HEK293T (cell line): ENCODE measurements around the gene RBM44.
"Not testable (repeated sequence)": the region's sequence is repeated elsewhere in the genome, so short reads cannot be mapped to it uniquely, and the experiment has no call there.

ENCODE experiments used
- BHLHE40 ChIP-seq: fragments of 450-650 bp; IDR thresholded peaks from 2 replicates; pipeline ENCODE4 v1.6.1; 2016; ENCODE audit warnings: mild to moderate bottlenecking, moderate library complexity, borderline replicate concordance
- CTBP1 ChIP-seq: fragments of 450-650 bp; IDR thresholded peaks from 2 replicates; pipeline ENCODE4 v1.6.1; 2016; ENCODE audit warnings: borderline replicate concordance
- ELF4 ChIP-seq: fragments of 450-650 bp; IDR thresholded peaks from 2 replicates; pipeline ENCODE4 v1.6.1; 2017; ENCODE audit warnings: antibody characterized with exemption
- FOXA1 ChIP-seq: fragments of 450-650 bp; IDR thresholded peaks from 2 replicates; pipeline ENCODE4 v1.6.1; 2016; ENCODE audit warnings: mild to moderate bottlenecking
- FOXK2 ChIP-seq: fragments of 450-650 bp; IDR thresholded peaks from 2 replicates; pipeline ENCODE4 v1.6.1; 2016; ENCODE audit warnings: mild to moderate bottlenecking
- FOXM1 ChIP-seq: fragments of 450-650 bp; IDR thresholded peaks from 2 replicates; pipeline ENCODE4 v1.6.1; 2017; ENCODE audit warnings: mild to moderate bottlenecking, borderline replicate concordance
- HDGF ChIP-seq: fragments of 450-650 bp; IDR thresholded peaks from 2 replicates; pipeline ENCODE4 v1.6.1; 2017; ENCODE audit warnings: antibody characterized with exemption, borderline replicate concordance
- LEF1 ChIP-seq: fragments of 450-650 bp; IDR thresholded peaks from 2 replicates; pipeline ENCODE4 v1.6.1; 2017; ENCODE audit warnings: mild to moderate bottlenecking, borderline replicate concordance
- SP1 ChIP-seq: fragments of 450-650 bp; IDR thresholded peaks from 2 replicates; pipeline ENCODE4 v1.6.1; 2017
- SUZ12 ChIP-seq: fragments of 450-650 bp; IDR thresholded peaks from 2 replicates; pipeline ENCODE4 v1.6.1; 2016; ENCODE audit warnings: mild to moderate bottlenecking
- TARDBP ChIP-seq: fragments of 450-650 bp; IDR thresholded peaks from 2 replicates; pipeline ENCODE4 v1.6.1; 2016
- ZNF384 ChIP-seq: fragments of 450-650 bp; IDR thresholded peaks from 2 replicates; pipeline ENCODE4 v1.6.1; 2016
- TF ChIP-seq, protein P1 (sequence below): fragments of 450-650 bp; IDR thresholded peaks from 2 replicates; pipeline ENCODE4 v1.6.1; 2016

DNA sequence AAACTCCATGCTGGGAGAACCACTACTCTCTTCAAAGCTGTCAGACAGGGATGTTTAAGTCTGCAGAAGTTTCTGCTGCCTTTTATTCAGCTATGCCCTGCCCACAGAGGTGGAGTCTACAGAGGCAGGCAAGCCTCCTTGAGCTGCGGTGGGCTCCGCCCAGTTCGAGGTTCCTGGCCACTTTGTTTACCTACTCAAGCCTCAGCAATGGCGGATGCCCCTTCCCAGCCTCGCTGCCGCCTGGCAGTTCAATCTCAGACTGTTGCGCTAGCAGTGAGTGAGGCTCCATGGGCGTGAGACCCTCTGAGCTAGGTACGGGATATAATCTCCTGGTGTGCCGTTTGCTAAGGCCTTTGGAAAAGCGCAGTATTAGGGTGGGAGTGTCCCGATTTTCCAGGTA is 50.4 kb downstream of the RBM44 start:
- not testable (repeated sequence) for TF ChIP-seq ZNF384, CTBP1, FOXM1, ELF4, SP1, TARDBP, LEF1, FOXK2, SUZ12, HDGF, FOXA1, BHLHE40
- TF ChIP-seq, protein P1, sequence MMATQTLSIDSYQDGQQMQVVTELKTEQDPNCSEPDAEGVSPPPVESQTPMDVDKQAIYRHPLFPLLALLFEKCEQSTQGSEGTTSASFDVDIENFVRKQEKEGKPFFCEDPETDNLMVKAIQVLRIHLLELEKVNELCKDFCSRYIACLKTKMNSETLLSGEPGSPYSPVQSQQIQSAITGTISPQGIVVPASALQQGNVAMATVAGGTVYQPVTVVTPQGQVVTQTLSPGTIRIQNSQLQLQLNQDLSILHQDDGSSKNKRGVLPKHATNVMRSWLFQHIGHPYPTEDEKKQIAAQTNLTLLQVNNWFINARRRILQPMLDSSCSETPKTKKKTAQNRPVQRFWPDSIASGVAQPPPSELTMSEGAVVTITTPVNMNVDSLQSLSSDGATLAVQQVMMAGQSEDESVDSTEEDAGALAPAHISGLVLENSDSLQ = not testable (repeated sequence)
